Measurements from ENCODE around the gene ITGAL.
"Not testable (repeated sequence)": the region's sequence is repeated elsewhere in the genome, so short reads cannot be mapped to it uniquely, and the experiment has no call there.

The ITGAL gene

GRCh38 chr16:30524575-30525568 is 52.3 kb downstream of the ITGAL start:
- DNase-seq (ENCODE audit: extremely low spot score, insufficient read length, low read depth) (no peak), FAIRE-seq (no peak)

GRCh38 chr16:30525844-30526136 is 53.2 kb downstream of the ITGAL start:
- FAIRE-seq (no peak), DNase-seq (ENCODE audit: extremely low spot score, insufficient read length, low read depth) (no peak)

GRCh38 chr16:30526137-30526822 is 53.7 kb downstream of the ITGAL start, which contains the start of gene ZNF768:
Gene ZNF768, minus strand, starts transcription at chr16:30526566. Its CDS starts 153 bp downstream, at chr16:30526413.
- DNase-seq (ENCODE audit: extremely low spot score, insufficient read length, low read depth): peak; percentile 38

GRCh38 chr16:30526823-30527634 is 54.5 kb downstream of the ITGAL start:
- DNase-seq (ENCODE audit: extremely low spot score, insufficient read length, low read depth) (peak; percentile 91), FAIRE-seq (peak; percentile 96)

More at GRCh38 chr16:30526137-30526822, 53.7 kb downstream of the ITGAL start, which contains the start of gene ZNF768:
- no peak for FAIRE-seq

GRCh38 chr16:30527635-30528178 is 55.2 kb downstream of the ITGAL start:
- DNase-seq (ENCODE audit: extremely low spot score, insufficient read length, low read depth) (peak; percentile 32), FAIRE-seq (no peak)

GRCh38 chr16:30528799-30529457 is 56.4 kb downstream of the ITGAL start:
- no peak for DNase-seq (ENCODE audit: extremely low spot score, insufficient read length, low read depth)
- FAIRE-seq: no peak

- DNase-seq (ENCODE audit: extremely low spot score, insufficient read length, low read depth) (no peak), FAIRE-seq (no peak)
Measured at GRCh38 chr16:30530163-30531037, 57.9 kb downstream of the ITGAL start.

- FAIRE-seq (no peak), DNase-seq (ENCODE audit: extremely low spot score, insufficient read length, low read depth) (no peak)
Measured at GRCh38 chr16:30532285-30533145, 60.0 kb downstream of the ITGAL start.

- DNase-seq (ENCODE audit: extremely low spot score, insufficient read length, low read depth) (no peak), FAIRE-seq (no peak)
Measured at GRCh38 chr16:30533146-30533522, 60.6 kb downstream of the ITGAL start.

- FAIRE-seq (no peak), DNase-seq (ENCODE audit: extremely low spot score, insufficient read length, low read depth) (no peak)
Measured at GRCh38 chr16:30533748-30534367, 61.3 kb downstream of the ITGAL start.

GRCh38 chr16:30534368-30535105 is 62.0 kb downstream of the ITGAL start, which contains the start of gene ZNF747:
Gene ZNF747, minus strand, starts transcription at chr16:30534858. Its CDS starts 179 bp downstream, at chr16:30534679.
- DNase-seq (ENCODE audit: extremely low spot score, insufficient read length, low read depth): peak; percentile 86
- FAIRE-seq: peak; percentile 81

- DNase-seq (ENCODE audit: extremely low spot score, insufficient read length, low read depth) (no peak), FAIRE-seq (no peak)
Measured at GRCh38 chr16:30535106-30535776, 62.7 kb downstream of the ITGAL start.

- DNase-seq (ENCODE audit: extremely low spot score, insufficient read length, low read depth) (peak; percentile 57), FAIRE-seq (peak; percentile 53)
Measured at GRCh38 chr16:30535777-30536190, 63.2 kb downstream of the ITGAL start.

- not testable (repeated sequence) for FAIRE-seq; DNase-seq (ENCODE audit: extremely low spot score, insufficient read length, low read depth)
Measured at GRCh38 chr16:30536391-30537024, 64.0 kb downstream of the ITGAL start.
